IPS-11a (cell line): ENCODE measurements around the gene RTCA.
A peak's percentile ranks its signal among the peaks of the same experiment; 100 is the strongest.
"Not testable (repeated sequence)": the region's sequence is repeated elsewhere in the genome, so short reads cannot be mapped to it uniquely, and the experiment has no call there.

Source experiments
- H3K4me3 ChIP-seq: one replicate; pipeline ENCODE4 v1.5.1; 2013; ENCODE audit warnings: low read depth, low read length, control low read depth

The RTCA gene

DNA sequence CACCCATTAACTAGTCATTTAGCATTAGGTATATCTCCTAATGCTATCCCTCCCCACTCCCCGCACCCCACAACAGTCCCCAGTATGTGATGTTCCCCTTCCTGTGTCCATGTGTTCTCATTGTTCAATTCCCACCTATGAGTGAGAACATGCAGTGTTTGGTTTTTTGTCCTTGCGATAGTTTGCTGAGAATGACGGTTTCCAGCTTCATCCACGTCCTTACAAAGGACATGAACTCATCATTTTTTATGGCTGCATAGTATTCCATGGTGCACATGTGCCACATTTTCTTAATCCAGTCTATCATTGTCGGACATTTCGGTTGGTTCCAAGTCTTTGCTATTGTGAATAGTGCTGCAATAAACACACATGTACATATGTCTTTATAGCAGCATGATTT is 7.6 kb upstream of the RTCA start:
- not testable (repeated sequence) for H3K4me3 ChIP-seq

DNA sequence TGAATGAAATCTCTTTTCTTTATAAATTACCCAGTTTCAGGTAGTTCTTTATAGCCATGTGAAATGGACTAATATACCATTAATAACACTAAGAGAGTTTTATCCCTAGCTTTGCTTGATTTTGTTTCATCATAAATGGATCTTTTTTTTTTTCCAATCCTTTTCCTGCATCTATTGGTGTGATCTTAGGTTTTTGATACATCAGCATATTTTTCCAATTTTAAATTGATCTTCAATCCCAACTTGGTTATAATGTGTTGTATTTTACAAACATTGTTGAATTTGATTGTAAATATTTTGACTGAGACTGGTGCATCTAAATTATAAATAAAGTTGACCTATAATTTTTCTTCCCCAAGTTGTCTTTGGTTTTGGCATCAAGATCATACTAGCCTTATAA is 4.3 kb upstream of the RTCA start:
- H3K4me3 ChIP-seq: no peak overlapping the region

DNA sequence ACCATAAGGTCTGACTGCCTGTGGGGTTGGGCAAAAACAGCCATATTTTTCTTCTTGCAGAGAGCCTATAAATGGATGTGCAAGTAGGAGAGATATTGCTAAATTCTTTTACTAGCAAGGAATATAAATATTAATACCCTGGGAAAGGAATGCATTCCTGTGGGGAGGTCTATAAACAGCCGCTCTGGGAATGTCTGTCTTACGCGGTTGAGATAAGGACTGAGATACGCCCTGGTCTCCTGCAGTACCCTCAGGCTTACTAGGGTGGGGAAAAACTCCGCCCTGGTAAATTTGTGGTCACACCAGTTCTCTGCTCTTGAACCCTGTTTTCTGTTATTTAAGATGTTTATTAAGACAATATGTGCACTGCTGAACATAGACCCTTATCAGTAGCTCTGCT is 1.9 kb upstream of the RTCA start:
- H3K4me3 ChIP-seq: not testable (repeated sequence)

DNA sequence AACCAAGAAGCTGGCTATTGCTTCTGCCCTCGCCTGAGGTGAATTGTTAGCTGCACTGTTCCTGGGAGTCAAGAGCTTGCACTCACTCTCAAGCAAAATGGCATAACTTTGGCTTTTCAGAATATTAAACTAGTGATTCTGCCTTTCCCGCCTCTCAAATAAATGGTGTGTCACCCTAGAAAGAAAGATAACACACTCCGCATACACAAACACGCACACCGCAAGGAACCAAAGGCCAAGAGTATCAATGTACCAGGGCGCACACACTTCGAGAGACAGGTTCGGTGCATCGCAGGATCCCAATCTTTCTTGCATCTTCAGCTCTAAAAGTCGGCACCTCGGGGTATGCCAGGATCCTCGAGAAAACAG is 470 bp upstream of the RTCA start:
- H3K4me3 ChIP-seq: peak overlapping the region; percentile 80

DNA sequence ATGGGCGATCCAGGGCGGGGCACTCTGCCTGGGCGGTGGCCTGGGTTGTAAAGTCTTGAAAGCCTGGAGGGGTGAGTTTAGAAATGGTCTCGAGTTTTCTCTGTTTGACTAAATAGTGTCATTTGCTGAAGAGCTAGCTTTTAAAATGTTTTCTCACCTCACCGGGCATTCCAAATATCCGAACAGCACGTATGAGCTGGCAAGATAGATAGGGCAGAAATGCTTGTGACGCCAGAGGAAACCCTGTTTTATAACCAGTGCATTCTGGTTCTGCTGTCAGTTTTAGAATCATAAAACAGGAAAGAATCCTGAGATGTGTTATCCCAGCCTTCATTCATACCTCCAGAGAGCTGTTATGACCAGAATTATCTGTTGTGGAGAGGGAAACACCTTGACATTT is 725 bp downstream of the RTCA start:
- peak overlapping the region; percentile 80 for H3K4me3 ChIP-seq

DNA sequence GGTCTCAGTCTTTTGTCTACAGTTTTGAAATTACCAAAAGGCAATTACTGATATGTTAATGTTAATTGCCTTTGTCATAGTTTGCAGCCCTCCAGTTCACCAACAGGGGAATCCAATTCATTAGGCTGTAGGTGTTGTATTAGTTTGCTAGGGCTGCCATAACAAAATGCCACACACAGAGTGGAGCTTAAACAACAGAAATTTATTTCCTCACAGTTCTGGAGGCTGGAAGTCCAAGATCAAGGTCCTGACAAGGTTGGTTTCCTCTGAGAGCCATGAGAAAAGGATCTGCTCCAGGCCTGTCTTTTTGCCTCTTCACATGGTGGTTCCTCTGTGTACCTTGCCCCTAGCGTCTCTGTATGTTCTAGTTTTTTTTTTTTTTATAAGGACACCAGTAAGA is 1.3 kb downstream of the RTCA start:
- peak overlapping the region; percentile 80 for H3K4me3 ChIP-seq

DNA sequence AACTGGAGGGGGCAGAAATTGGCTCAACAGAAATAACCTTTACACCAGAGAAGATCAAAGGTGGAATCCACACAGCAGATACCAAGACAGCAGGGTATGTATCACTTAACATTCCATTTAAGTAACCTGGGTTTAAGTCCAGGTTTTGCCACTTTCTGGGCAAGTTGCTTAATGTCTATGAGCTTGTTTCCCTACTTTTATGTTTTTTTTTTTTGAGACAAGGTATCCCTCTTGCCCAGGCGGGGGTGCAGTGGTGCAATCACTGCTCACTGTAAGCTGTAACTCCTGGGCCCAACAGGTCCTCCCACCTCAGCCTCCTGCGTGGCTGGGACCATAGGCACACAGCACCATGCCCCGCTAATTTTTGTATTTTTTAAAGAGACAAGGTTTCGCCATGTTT is 2.2 kb downstream of the RTCA start:
- H3K4me3 ChIP-seq: no peak overlapping the region

DNA sequence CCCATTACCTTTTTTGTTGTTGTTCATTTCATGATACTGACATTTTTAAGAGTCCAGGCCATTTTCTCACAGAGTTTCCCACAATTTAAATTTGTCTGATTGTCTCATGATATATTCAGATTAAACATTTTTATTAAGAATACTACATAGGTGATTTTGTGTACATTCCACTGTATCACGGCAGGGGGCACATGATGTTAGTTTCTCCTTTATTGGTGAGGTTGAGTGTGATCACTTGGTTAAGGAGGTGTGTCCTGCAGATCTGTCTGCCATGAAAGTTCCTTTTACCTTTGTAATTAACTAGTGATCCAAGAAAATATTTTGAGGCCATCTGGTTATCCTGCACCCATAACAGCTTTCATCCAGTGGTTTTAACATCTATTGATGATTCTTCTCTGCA is 11.8 kb downstream of the RTCA start:
- no peak overlapping the region for H3K4me3 ChIP-seq

DNA sequence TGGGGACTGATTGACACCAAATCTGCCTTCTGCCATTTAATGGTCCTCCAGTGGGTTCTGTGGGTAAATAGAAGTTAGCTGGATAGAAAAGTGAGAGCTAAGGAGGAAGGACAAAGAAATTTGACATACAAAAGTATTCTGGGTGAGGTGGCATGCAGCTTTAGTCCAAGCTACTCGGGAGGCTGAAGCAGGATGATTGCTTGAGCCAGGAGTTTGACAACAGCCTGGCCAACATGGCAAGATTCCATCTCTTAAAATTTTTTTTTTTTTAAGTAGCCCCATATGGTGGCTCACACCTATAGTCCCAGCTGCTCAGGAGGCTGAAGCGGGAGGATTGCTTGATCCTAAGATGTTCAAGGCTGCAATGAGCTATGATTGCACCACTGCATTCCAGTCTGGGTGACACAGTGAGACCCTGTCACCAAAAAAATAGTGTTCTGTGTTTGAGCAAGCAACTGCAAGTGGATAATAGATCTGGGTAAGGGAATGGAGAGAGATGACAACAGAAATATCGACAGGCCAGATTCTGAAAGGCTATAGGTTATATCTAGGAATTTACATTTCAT is 13.4 kb downstream of the RTCA start:
- no peak overlapping the region for H3K4me3 ChIP-seq

DNA sequence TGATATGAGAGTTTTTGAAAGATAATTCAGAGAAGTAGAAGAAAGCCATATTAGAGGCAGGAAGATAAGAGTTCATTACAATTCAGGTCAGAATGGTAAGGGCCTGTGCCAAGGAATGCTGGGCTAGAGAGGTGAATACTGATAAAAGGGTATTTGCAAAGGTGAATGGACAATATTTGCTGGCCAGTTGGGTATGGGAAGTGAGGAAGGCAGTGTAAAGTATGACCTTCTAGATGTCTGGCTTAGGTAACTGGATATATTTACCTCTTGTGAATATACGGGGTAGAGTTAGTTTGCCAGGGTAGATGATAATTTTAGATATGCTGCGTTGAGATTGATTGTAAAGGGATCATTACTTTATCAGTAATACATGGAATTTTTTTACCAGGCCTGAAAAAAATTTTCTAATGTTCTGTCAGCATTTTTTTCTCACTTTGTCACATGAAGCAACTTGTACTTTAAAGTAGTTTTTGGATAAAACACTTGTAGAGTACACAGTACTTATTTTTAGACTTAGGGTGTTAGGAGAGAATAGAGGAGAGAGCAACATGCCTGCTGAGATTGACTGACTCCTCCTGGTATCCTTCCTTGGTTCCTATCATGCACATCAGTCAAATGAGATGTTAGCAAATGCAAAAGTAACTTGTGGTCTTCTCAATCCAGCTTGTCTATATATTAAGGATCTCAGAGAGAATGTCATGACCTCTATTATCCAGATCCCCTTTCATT is 14.1 kb downstream of the RTCA start:
- no peak overlapping the region for H3K4me3 ChIP-seq

DNA sequence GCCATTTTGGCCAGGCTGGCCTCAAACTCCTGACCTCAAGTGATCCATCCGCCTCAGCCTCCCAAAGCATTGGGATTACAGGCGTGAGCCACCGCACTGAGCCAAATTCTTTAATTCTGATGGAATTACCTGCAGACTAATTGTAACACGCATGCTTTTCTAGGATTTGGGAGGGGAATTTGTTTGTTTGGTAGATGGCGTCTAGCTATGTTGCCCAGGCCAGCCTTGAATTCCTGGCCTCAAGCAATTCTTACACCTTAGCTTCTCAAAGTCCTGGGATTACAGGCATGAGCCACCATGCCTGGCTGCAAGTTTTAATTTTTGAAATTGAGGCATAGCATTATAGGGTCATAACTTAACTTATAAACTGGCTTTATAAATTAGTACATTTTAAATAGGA is 18.6 kb downstream of the RTCA start:
- H3K4me3 ChIP-seq: no peak overlapping the region

DNA sequence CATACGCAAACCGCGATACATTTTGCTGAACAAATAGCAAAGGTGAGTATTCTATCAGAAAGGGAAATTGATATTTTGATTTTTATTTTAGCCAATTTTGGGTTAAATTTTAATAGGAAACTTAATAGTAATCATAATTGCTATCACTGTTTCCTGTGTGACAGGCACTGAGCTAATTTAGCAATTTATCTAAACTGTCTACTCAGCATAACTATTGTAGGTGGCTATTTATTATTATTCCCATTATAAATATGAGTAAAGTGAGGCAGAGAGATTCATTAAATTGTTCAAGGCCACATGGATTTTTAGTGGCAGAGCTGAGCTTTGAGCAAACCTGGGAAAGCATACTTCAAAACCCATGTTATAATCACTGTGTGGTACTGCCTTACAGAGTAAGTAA is 21.1 kb downstream of the RTCA start:
- H3K4me3 ChIP-seq: no peak overlapping the region

DNA sequence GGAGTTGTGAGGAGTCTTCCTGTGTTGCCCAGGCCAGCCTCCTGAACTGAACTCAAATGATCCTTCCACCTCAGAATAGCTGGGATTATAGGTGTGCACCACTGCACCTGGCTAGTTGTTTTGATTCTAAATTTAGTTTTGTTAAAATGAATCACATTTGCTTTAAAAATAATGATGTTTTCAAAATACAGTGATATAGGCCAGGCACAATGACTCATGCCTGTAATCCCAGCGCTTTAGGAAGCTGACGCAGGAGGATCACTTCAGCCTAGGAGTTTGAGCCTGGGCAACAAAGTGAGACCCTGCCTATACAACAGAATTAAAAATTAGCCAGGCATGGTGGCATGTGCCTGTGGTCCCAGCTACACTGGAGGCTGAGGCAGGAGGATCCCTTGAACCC is 24.3 kb downstream of the RTCA start:
- H3K4me3 ChIP-seq: no peak overlapping the region

DNA sequence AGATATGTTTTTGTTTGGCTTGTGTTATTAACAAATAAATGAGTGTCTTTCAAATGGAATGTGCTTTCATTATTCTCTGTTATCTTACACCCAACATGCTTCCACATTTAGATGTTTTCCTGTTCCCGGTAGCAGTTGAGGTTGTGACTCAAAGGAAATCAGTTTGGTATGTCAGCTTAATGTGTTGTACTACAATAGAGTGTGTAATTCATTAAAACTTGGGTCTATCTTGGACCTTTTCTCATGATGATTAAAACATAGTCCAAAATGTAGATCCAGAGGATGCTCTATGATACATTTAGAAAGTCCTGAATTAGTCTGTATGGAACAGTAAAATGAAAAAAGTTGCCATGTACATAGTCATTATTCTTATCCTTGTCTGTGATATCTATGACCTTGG is 26.7 kb downstream of the RTCA start:
- no peak overlapping the region for H3K4me3 ChIP-seq

DNA sequence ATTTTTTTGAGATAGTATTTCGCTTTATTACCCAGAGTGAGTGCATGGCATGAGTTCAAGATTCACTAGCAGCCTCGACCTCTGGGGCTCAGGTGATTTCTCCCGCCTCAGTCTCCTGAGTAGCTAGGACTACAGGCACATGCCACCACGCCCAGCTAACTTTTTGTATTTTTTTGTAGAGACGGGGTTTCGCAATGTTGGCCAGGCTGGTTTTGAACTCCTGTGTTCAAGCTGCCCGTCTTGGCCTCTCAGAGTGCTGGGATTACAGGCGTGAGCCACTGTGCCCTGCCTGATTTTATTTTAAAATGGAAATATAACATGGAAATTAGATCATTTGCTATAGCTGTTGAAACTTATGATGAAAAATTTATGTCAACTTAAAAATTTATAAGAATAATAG is 30.1 kb downstream of the RTCA start:
- H3K4me3 ChIP-seq: no peak overlapping the region

DNA sequence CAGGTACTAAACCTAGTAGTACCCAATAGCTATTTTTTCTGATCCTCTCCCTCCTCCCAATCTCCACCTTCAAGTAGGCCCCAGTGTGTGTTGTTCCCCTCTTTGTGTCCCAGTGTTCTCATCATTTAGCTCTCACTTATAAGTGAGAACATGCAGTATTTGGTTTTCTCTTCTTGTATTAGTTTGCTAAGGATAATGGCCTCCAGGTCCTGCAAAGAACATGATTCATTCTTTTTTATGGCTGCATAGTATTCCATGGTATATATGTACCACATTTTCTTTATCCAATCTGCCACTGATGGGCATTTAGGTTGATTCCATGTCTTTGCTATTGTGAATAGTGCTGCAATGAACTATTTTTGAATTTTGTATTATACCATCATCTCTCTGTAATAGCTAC is 31.0 kb downstream of the RTCA start:
- H3K4me3 ChIP-seq: not testable (repeated sequence)

DNA sequence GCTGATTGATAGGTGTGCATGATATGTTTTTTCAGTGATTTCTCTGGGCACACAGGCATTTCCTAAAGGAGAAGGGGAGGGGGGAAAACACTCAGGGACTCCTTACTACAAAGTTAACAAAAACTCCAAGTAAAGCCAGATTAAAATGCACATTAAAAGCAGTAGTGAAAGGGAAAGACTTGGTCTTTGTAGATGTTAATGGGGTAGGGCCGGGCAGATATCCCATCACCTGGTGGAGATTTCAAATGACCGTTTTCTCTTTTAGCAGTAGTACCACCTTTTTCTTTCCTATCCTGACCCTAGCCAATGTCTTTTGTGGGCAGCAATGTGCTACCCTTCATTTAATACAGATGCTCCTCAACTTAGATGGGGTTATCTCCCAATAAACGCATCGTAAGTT is 32.5 kb downstream of the RTCA start:
- no peak overlapping the region for H3K4me3 ChIP-seq

DNA sequence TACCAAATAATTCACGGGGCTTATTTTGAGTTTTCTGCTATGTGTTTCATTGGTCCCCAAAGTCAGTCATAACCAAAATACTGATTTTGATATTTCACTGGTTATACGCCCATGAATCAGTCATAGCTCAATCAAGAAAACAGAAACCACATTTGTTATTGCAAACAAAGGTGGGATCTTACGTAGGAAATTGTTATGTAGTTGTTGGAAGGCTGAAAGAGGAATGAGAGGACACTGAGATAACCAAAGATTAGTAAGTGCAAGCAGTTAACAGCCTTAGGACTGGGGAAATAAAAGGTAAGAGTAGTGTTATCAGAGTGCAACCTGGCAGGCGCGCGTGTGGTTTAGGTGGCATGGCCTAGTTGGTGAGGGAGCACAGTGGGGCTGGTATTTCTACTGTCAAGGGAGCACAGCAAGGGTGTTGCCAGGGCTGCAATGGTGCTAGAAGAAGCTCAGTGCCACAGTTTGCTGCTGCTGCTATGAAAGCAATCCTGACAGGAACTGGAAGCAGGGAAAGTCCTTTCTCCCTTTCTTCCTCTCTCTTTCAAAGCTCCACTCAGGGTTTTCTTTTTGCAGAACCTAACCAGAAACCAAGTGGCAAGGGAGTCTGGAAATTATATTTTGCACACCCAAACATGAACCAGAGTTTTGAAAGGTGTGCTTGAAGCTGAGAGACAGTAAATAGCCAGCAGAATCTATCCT is 33.7 kb downstream of the RTCA start:
- H3K4me3 ChIP-seq: no peak overlapping the region

DNA sequence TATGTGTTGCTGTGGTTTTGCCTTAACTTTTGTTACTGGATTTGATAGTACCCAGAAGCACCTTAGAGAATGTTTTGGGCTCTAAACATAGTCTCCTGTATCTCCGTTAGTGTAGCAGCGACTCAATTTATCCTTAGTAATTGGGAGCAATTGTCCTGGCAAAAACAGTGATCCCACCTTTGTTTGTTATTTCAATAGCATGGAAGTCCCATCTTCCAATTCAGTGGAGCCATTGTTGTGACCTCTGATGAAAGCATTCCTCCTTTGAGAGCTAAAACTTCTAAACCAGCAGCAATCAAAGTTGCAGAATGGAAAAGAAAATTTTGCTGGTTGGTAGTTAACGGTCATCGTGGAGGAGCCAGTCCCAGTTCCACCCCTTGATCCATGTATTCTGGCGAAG is 34.7 kb downstream of the RTCA start:
- no peak overlapping the region for H3K4me3 ChIP-seq

DNA sequence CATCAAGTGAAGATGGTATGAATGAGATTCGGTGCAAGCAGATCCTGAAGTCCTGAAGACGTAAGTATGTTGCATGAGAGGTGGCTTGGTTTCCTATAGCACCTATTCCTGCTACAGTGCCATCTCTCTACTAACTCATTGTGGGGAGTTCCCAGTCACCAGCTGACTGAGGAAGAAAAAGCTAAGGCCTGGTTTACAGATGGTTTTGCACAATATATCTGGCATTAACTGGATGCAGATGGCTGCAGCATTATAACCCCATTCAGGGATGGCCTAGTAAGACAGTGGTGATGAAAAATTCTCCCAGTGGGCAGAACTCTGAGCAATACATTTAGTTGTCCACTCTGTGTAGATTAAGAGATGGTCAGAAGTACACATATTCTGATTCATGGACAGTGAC is 36.7 kb downstream of the RTCA start:
- no peak overlapping the region for H3K4me3 ChIP-seq

DNA sequence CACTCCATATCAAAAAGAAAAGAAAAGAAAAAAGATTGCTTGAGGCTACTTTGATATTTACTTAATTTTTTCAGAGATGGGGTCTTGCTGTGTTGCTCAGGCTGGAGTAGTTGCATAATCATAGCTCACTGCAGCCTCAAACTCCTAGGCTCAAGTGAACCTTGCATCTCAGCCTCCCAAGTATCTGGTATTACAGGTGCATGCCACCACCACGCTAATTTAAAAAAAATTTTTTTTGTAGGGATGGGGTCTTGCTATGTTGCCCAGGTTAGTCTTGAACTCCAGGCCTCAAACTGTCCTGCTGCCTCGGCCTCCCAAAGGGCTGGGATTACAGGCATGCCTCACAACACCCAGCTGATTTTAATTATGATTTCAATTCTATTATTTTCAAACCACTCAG is 38.2 kb downstream of the RTCA start:
- no peak overlapping the region for H3K4me3 ChIP-seq

DNA sequence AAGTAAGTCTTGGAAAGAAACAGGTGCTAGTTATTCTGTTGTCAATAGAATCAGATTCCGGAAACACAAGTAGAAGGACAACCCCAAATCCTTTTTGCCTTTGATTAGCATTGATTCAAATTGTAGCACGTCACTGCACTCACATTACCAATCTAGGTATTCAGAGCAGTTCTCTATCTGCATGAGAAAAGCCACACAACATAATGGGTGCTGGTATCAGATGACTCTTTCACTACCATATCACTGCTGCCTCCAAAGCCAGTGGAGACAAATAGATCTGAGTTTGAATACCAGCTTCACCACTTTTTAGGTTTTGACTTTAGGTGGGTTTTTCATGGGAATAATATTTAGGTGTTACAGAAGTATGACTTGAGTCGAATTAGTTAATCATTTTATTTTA is 38.9 kb downstream of the RTCA start:
- H3K4me3 ChIP-seq: no peak overlapping the region

DNA sequence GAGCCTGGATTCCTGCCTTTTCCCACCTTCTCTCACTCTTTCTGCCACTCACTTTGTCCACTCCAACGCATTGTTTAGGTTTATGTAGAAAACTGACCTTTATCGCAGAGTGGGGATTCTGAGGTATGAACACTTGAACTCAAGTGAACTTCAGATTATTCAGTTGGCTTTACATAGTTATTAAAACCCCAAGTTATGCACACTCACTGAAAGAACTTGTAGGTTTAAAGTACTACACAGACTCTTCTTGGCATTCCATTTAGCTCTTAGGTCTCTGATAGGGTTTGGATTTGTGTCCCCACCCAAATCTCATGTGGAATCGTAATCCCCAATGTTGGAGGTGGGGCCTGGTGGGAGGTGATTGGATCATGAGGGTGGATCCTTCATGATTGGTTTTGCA is 39.9 kb downstream of the RTCA start:
- no peak overlapping the region for H3K4me3 ChIP-seq
